SH-SY5Y (cell line): ENCODE measurements around the gene HOXB7.

Source experiments
- GATA2 ChIP-seq: IDR thresholded peaks from 2 replicates; pipeline ENCODE4 v1.6.1; 2011; ENCODE audit warnings: mild to moderate bottlenecking, low read depth, low read length
- GATA3 ChIP-seq: IDR thresholded peaks from 2 replicates; pipeline ENCODE4 v1.6.1; 2011; ENCODE audit warnings: low read depth, mild to moderate bottlenecking, low read length, moderate library complexity

DNA sequence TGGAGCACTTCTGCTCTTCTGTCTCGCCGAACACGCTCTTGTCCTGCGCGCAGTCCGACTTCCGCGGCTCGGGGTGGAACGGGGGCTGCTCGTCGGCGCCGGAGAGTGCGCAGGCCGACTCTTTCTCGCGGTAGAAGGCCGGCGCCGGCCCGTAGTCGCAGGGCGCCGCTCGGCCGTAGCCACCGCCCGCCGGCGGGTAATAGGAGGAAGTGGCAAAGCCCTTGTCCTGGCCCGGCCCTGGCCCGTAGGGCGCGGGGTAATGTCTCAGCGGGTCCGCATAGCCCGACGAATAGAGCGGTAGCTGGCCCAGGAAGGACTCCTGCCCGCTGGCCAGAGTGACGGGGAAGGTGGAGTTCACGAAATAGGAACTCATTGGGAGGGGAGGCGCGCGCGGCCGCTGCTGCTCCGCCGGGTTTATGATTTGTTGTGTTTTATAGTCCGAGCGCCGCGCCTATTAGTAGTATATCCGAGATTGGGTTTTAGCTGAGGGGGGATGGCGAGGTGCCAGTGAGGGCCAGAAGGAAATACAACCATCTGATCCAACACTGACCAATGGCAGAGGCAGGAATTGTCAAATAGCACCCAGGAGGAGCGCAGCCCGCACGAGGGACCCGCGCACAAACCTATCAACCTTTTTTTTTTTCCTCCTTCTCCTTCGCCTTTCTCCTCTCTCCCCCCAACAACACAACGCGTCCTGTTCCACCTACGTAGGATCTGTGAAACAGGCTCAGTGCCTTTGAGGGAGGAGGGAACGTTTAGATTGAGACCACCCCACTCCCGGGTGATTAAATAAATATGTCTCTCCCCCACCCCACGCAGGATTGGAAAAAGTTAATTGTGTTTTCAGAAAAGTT is 12.8 kb downstream of the HOXB7 start:
- no peak for TF ChIP-seq GATA3
- TF ChIP-seq GATA2: no peak
